GM19372 (cell line): Measurements from ENCODE around the gene TRAPPC11.
"Not testable (repeated sequence)": the region's sequence is repeated elsewhere in the genome, so short reads cannot be mapped to it uniquely, and the experiment has no call there.

Experiments used
- ATAC-seq: cut with Tn5 transposase; IDR thresholded peaks from one replicate; pipeline ENCODE4 v1.9.1; 2021; ENCODE audit warnings: mild to moderate bottlenecking, low read depth, moderate library complexity; ENCODE audit not compliant: unreplicated experiment

TRAPPC11 gene

DNA sequence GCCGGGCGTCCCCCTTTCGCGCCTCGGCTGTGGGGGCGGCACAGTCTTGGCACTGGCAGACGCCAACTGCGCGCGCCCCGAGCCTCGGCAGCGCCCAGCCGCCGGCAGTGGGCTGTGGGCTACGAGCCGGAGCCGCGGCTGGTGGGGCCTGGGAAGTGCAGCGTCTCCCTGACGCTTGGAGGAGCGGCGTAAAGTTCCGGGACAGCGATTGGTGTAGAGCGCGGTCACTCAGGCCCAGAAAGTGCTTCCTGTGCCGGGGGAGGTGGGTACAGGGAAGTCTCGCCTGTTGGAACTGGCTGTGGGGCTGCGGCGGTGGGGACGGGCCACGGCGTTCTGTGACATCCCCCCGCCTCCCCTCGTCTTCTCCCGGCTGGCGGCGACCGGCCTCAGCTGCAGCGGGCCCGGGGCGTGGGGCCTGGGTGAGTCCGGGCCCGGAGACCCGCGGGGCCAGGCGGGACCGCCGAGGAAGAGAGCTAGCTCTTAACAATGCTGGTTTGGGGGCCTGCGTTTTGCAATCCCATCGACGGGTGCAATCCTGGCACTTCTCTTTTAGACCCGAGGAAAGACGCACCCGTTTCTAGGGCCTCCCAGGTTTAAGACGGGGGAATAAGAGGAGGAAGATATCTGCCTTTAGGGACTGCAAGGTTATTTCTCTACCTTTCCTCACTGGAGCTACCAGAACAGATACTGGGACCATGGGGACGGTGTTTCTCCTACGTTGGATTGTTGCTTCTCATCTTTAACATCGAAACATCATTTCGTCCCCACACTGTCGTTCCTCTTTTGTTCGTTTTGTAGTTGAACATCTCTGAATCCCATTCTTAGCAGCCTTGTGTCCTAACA is at the start of gene TRAPPC11, which contains the start of gene RWDD4:
Gene TRAPPC11, plus strand, starts transcription at position 265 of the 843 bp plus-strand sequence. CDS start 4,575 bp downstream, outside the sequence.
Gene RWDD4, minus strand, starts transcription at position 157 of the 843 bp plus-strand sequence. CDS start 233 bp downstream, outside the sequence.
- ATAC-seq, result peak; percentile 98

DNA sequence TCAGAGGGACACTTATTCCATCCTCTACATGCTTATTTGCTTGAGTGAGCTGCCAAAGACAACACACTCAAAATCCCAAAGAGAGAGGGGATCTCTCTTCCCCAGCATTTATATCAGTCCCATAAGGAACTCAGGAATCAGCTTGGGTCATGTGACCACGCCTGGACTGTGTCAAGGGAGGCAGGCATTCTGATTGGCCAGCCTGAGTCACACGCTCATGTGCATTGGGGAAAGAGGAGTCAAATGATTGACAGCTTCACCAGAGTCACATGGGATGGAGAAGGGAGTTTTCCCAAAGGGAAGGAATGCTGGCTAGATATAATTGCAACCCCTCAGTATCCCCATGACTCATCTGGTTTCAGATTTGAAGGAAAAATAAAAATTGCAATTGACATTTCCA is 49.1 kb upstream of the TRAPPC11 start:
- ATAC-seq, result no peak

DNA sequence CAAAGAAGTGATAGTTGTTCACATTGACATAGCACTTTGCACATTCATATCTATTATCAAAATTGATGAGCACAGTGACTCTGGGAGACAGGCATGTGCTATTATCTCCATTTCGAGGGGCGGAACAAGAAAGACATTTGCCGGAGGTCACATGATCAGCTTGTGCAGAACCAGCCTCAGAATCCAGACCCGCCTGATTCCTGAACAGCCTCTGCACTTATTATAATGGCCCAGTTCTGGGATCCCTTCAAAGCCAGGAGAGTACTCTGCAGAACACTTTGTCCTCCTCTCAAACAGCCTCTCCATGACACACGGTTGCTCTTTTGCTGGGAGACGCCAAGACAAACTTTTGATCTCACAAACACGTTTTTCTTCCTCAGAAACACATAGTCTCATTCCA is 48.5 kb upstream of the TRAPPC11 start:
- ATAC-seq, result no peak

DNA sequence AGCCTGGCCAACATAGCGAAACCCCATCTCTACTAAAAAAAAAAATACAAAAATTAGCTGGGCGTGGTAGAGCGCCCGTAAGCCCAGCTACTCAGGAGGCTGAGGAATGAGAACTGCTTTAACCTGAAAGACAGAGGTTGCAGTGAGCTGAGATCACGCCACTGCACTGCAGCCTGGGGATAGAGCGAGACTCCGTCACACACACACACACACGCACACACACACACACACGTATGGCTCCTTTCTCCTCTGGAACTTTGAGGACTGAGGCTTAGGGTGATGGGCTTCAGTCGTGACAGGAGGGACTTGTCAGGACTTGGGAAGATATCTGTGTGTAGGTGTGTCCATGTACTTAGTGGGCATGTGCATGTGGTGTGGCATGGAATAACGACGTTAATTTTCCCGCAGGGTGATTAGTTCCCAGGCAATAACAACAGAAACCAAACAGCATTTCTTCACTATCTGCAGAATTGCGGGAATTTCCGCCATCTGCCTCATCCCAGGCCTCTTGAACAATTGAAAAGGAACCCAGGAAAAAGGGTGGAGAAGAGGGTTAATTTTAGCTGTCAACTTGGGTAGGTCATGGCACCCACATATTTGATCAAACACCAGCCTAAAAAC is 47.8 kb upstream of the TRAPPC11 start:
- ATAC-seq, result no peak

DNA sequence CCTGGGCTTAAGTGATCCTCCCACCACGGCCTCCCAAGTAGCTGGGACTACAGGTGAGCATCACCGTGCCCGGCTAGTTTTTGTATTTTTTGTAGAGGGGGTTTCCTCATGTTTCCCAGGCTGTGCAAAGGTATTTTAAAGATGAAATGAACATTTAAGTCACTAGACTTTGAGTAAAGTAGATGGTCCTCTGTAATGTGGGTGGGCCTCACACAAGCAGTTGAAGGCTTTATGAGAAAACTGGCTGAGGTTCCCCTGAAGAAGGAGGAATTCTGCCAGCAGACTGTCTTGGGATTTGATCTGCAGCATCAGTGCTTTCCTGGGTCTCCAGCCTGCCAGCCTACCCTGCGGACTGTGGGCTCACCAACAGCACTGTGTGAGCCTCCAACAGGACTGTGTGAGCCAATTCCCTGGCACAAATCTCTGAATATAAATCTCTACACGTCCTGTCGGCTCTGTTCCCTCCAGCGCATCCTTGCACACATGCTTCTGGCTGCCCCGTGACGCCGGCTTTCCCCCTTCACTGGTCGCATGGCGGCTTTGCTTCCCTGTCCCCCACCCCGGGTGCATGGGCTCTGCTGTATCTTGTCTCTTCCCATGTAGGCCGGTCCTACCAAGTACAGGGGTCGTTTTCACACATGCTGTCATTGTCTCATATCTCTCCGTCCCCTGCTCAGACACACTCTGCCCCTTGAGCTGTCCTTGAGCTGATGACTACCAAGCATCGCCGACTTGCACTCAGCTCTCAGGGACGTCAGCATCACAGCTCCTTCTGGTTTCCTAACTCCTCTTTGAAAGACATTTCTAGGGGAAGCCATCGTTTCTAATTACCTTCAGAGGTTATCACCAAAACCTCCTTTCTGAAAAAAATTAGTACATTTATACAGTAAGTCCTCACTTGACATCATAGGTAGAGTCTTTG is 46.5 kb upstream of the TRAPPC11 start:
- no peak for ATAC-seq

DNA sequence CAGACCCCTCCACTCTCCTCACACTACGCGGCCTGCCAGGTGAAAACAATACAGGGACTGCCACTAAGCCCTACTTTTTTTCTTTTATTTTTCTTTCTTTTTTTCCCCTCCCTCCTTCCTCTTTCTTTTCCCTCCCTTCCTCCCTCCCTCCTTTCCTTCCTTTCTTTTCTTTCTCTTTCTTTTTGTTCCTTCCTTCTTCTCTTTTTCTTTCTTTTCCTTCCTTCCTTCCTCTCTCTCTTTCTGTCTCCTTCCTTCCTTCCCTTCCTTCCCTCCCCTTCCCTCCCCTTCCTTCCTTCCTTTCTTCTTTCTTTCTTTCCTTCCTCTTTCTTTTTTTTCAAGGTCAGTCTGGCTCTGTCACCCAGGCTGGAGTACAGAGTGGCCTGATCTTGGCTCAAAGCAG is 42.0 kb upstream of the TRAPPC11 start:
- no peak for ATAC-seq

DNA sequence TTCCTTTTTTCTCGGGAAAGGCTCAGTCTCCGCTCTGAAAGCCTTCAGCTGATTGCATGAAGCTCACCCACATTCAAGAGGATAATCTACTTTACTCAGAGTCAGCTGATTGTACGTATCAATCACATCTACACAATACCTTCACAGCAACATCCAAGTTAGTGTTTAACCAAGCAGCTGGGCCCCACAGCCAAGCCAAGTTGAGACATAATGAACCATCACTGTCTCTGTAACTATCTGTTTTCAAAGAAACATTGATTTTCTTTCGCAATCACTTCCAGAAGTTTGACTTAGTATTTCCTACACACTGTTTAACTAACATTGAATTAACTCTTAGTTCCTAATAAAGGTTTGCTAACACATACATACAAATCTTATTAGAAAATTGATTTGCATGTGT is 40.4 kb upstream of the TRAPPC11 start:
- ATAC-seq, result no peak

DNA sequence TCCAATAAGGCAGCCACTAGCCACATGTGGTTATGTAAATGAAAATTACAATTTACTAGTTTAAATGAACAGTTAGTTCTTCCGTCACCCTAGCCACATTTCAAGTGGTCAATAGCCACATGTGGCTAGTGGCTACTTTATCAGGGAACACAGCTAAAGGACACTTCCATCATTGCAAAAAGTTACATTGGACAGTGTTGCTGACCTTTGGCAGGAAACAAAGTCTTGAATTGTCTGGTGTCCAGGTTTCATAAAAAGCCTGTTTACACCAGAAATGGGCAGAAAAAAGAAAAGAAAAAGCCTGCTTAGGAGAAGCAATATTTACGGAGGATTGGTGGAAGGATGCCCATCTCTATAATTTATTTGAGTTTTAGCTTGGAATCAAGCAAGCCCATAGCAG is 38.7 kb upstream of the TRAPPC11 start:
- no peak for ATAC-seq

DNA sequence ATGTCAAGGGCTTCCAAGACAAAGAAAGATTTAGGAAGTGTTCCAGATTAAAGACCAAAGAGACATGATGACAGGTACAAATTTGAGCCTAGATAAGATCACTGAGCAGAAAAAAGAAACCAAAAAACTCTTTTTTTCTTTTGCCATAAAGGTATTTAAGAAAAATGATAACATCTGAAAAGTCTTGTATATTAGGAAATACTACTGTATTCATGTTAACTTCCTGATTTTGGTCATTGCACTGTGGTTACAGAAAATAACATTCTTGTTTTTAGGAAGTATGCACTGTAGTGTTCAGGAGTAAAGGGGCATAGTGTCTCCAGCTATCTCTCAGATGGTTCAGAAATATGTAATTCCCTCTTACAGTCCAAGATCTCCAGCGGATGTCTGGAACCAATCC is 37.2 kb upstream of the TRAPPC11 start:
- ATAC-seq, result no peak

DNA sequence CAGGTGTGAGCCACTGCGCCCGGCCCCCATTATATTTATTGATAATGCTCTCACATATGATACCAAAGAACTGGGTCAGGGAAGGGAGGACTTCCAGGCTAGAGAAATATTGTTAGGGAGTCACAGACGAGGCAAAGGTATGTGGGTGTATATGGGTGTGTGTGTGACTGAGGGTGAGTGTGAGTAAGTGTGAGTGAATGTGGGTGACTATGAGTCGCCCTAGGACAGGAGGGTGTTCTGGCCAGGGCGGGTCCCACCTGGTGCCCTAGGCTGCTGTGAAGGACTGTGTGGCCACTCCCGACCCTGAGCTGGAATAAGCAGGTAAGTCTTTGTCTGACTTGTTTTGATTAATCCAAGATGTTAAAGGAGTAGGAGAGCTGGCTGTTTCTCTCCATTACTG is 34.5 kb upstream of the TRAPPC11 start:
- ATAC-seq, result no peak

DNA sequence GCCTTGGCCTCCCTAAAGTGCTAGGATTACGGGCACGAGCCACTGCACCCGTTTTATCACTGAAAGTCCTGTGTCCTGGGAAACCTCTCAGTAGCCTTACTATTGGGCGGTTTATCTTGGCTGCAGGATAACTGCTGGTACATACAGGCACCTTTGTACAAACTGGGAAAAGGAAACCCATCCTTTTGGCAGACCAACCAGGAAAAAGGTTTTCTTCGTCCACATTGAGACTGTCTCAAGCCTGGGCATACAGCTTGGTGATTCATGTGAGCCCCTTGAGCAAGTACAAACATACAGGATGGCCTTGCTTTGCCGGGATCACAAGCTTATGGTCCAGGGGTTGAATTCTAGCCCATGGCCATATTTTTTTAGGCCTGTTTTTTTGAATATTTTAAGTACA is 32.9 kb upstream of the TRAPPC11 start:
- ATAC-seq, result no peak

DNA sequence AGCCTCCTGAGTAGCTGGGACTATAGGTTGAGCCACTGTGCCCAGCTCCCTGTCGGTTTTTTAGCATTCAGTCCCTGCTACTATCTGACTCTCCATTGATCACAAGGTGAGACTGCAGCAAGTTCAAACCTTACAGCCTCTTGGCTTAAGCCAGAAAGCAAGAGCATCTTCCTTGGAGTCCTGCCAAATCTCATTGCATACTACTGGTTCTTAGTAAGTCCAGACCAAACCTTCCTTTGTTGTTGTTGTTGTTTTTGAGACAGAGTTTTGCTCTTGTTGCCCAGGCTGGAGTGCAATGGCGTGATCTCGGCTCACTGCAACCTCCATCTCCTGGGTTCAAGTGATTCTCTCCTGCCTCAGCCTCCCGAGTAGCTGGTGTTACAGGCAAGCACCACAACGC is 31.8 kb upstream of the TRAPPC11 start:
- ATAC-seq, result not testable (repeated sequence)

DNA sequence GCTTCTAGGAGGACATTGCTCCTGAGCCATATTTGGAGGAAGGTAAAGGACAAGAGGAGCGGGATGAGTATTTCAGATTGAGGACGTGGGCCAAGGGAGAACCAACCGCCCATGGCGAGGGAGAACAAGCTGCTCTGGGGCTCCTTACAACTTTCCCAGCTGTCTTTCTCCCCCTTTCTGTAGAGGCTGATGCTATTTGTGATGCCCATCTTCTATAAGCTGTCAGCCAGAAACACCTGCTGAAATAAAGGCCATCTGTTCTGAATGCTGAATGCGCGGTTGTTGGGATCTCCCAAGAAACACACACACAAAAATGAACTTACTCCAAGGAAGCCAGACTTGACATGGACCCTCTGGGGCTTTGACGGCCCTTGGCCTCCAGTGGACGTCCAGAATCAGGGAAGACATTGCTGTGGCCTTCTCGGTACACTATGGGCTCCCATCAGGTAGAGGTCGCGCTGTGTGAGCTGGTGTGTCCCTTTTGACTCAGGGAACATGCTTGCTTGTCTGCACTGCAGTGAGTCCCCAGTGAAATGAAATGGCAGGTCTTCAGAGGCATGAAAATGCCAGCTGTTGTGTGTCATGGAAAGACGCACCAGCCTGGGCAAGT is 31.0 kb upstream of the TRAPPC11 start:
- no peak for ATAC-seq

DNA sequence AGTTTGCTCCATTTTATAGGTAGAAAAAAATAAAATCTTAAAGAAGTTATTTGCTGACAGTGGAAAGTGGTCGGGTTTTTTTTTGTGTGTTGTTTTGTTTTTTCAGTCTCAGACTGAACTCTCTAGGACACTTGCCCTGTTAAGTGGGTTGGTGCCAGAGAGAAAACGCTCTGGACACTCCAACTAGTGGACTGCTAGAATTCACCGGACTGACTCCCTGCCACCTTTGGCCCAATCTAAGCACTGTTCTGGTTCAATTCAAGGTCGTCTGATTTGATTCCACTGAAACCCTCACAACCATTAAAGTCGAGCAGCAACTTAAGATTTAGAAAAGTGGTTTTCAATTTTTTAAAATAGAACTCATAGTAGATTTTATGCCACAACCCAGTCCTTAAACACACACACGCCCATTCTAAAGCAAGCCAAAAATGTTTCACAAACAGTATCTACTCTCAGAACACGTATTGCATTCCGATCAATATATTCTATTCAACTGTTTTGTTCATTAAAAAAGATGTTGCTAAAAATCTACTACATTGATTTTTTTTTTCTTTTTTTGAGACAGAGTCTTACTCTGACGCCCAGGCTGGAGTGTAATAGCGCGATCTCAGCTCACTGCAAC is 27.4 kb upstream of the TRAPPC11 start:
- no peak for ATAC-seq

DNA sequence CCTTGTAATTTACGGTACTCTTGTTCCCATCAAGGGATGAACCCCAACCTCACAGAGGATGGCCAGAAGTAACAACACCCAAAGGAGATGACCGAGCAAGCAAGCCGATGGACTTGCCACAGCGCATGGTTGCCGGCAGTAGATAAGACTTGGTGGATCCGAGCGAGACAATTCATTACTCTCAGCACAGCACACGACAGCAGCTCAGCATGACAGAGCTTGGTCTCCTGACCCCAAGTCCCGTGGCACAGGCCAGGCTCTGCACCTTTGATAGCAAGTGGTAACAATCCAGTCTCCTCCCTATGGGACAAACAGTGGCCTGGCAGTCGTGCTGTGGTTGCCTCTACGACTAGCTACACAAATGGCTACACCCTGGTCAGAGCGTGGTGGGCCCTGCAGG is 26.4 kb upstream of the TRAPPC11 start:
- ATAC-seq, result no peak

DNA sequence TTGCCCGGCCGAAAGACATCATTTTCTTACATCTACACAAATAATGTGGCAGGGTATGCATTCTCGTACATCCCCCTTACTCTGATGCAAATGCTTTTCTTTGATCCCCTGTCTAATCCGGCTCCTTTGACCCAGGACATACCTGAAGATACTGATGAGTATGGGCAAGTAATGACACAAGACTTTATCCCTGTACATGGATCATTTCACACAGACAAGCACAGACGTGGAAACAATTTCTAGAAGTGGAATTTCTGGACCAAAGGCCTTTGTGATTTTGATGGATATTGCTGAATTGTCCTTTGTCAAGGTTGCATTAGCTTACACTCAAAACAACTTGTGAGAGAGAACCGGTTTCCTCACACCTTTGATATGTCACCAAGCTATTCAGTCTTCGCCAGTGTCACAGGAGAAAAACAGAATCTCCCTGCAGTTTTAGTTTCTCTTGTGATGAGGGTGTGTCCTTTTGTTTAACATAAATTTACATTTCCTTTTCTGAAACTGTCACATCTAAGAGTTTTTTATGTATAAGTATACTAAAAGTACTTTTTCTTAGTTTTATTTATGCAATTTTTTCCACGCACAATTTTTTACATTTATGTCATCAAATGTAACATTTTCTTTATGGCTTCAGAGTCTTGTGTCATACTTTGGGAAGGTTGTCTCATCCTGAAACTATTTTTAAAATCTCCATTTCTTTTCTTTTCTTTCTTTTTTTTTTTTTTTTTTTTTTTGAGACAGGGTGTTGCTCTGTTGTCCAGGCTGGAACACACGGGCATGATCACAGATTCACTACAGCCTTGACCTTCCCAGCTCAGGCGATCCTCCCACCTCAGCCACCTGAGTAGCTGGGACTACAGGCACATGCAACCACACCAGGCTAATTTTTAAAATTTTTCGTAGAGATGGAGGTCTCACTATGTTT is 25.4 kb upstream of the TRAPPC11 start:
- ATAC-seq, result no peak

DNA sequence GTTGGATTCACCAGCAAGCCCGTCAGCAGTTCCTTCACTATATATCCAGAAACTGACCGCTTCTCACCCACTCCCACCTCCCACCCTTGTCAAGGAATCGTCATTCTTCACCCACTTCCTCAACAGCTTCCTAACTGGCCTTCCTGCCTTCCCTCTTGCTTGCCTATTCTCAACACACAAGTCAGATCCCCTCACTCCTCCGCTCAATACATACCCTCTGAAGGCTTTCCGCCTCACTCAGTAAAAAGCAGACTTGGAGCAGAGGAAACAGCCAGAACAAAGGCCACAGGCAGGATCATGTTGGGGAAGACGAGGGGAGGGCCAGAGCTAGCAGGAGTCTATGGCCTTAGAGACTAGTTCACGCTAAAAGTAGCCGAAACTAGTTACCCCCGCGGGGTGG is 23.8 kb upstream of the TRAPPC11 start:
- no peak for ATAC-seq

DNA sequence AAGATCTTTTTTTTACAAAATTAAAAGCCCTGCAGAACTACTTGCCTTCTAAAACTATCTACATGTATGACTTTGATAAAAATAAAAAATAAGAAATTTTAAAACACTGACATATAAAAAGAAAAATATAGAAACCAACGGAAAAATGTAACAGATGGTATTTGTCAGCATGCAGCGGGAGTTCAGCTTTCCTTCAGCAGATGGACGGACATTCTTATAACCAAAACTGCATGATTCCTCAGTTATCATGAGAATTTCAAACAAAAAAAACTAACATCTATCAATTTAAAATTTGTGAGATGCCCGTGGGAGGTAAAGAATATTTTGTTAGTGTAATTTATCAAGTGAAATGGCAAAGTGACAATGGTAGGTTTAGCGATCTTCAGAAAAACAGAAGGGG is 23.4 kb upstream of the TRAPPC11 start:
- ATAC-seq, result no peak

DNA sequence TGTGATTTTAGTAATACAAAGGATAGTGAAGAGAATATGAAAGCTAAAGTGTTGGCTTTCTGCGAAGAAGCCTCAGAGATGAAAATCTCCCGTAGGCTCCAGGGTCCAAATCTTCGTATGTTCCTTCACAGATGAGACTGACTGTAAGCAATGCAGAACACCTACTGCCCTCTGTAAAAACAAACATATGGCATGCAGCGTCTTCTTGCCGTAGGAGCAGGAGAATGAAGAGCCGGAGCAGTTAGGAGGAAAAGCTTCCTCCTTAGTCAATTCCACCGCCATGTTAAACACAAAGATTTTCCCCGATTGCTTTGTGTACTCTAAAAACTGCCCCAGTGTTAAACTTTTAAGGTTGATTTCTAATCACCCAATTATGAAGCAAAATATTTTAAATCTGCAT is 22.6 kb upstream of the TRAPPC11 start:
- no peak for ATAC-seq
